ENCODE measurements around the gene KCNH4. TPM values are rescaled to one million over a fixed set of nuclear protein-coding genes. Genes with fewer than 3 reads are reported as not detected.

Gene KCNH4
- total RNA-seq, 1 experiment from 2014 or later, result 0.24 TPM

GRCh38 chr17:42183741-42184711, 3.1 kb upstream of the KCNH4 start (continued):
- TF ChIP-seq ZNF232 (CRISPR knock-in tag; IDR thresholded peaks at IDR 0.05) (peak; percentile 84; the same call in 1 of the 2 replicates), JAZF1 (CRISPR knock-in tag; IDR thresholded peaks at IDR 0.05) (no peak), ZMAT4 (CRISPR knock-in tag; IDR thresholded peaks at IDR 0.05) (no peak), PRRX2 (CRISPR knock-in tag; IDR thresholded peaks at IDR 0.05) (no peak), ATF1 (CRISPR knock-in tag; IDR thresholded peaks at IDR 0.05) (peak; percentile 64; the same call in 1 of the 2 replicates), HMGXB4 (CRISPR knock-in tag; IDR thresholded peaks at IDR 0.05) (no peak), SMAD4 (CRISPR knock-in tag; IDR thresholded peaks at IDR 0.05) (peak; percentile 97), ZSCAN18 (CRISPR knock-in tag; IDR thresholded peaks at IDR 0.05) (no peak), FOXJ3 (CRISPR knock-in tag; IDR thresholded peaks at IDR 0.05; ENCODE audit: borderline replicate concordance) (0 out of 2 replicates have a peak, but pooled peaks have one; percentile 73), NFATC4 (CRISPR knock-in tag; IDR thresholded peaks at IDR 0.05) (no peak), NR2C2 (CRISPR knock-in tag; IDR thresholded peaks at IDR 0.05) (peak; percentile 82), ELF4 (CRISPR knock-in tag; IDR thresholded peaks at IDR 0.05; ENCODE audit: low read depth) (0 out of 2 replicates have a peak, but pooled peaks have one; percentile 59), ZNF263 (CRISPR knock-in tag; IDR thresholded peaks at IDR 0.05; ENCODE audit: low read depth) (peak; percentile 68), JUN (CRISPR knock-in tag; IDR thresholded peaks at IDR 0.05) (peak; percentile 97), CTCF (IDR thresholded peaks at IDR 0.05) (peak; percentile 81), TEAD4 (CRISPR knock-in tag; IDR thresholded peaks at IDR 0.05) (peak; percentile 93), E2F5 (CRISPR knock-in tag; IDR thresholded peaks at IDR 0.05) (peak; percentile 92), USF1 (CRISPR knock-in tag; IDR thresholded peaks at IDR 0.05) (peak; percentile 86), MYBL2 (CRISPR knock-in tag; IDR thresholded peaks at IDR 0.05) (peak; percentile 83; the same call in 1 of the 2 replicates), ZNF425 (CRISPR knock-in tag; conservative IDR thresholded peaks at IDR 0.05) (no peak), CBFB (CRISPR knock-in tag; IDR thresholded peaks at IDR 0.05; ENCODE audit: low read depth) (0 out of 2 replicates have a peak, but pooled peaks have one; percentile 87), FOXK1 (CRISPR knock-in tag; IDR thresholded peaks at IDR 0.05) (peak; percentile 86; the same call in 1 of the 2 replicates), NR3C1 (CRISPR knock-in tag; conservative IDR thresholded peaks at IDR 0.05; ENCODE audit: low read depth) (peak; percentile 94; the same call in 1 of the 2 replicates), SMAD3 (CRISPR knock-in tag; IDR thresholded peaks at IDR 0.05; ENCODE audit: borderline replicate concordance) (peak; percentile 94; the same call in 1 of the 2 replicates), NFYB (CRISPR knock-in tag; conservative IDR thresholded peaks at IDR 0.05; ENCODE audit: low read depth) (no peak; the same call in 1 of the 2 replicates)

All from WTC11 (cell line).